Suppressor macrophage treated with lipopolysaccharide for 4 hours (primary cell): ENCODE results near the gene PDE6D.
A peak's percentile ranks its signal among the peaks of the same experiment; 100 is the strongest.

Experiments used
- DNase-seq: peaks from one replicate; pipeline ENCODE4 v3.0.0-alpha.2; 2020

PDE6D gene

DNA sequence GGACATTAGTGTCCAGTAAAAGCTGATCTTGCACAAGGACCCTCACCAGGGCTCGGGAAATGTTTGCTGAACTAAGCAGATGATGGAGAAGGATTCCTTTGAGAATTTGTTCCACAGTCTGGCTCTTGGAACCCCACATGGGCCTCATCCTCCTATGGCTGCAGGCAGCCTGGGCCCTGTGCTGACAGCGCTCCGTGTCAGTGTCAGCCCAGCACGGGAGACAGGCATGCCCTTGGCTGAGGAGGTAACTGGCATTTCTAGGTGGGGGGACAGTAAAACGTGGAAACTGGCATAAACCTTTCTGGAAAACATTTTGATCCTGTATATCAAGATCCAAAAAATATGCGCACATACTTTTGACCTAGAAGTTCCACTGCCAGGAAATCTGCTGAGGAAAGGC, 62.3 kb downstream of the PDE6D start:
- DNase-seq, result no peak

DNA sequence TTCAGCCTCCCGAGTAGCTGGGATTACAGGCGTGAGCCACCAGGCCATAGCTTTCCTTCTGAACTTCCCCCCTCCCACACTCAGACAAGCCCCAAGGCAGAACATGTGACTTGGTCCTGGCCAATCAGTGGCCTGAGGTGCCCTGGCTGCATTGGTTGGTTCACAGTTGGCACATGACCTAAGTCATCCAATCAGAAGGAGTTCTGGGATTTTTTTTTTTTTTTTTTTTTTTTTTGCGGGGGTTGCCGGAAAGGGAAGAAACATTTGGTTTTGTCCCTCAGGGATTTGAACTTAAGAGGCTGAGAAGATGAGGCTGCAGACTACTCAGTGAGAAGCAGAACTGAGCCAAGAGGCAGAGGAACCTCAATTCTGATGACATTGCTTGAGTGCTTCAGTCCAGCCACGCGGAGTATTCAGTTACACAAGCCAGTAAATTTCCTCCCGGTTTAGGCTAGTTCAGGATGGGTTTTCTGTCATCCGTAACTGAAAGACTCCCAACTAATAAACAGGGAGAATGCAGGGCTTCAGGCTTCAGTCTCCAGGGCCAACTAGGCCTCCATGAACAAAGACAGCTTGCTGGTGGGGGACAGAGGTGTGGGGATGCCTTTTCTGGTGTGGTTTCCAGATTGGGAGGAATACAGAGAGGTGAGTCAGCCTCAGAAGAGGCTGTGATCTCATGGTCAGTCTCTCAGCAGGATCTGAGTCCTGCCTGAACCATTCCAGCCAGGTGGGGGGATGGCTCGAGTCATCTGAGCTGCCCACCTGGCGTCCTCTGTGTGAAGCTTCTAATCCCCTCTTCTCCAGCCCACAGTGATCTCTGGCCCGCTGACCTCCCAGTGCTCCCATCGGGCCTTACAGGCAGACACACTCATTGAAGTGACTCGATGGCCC, 63.6 kb downstream of the PDE6D start:
- peak; percentile 89 for DNase-seq

DNA sequence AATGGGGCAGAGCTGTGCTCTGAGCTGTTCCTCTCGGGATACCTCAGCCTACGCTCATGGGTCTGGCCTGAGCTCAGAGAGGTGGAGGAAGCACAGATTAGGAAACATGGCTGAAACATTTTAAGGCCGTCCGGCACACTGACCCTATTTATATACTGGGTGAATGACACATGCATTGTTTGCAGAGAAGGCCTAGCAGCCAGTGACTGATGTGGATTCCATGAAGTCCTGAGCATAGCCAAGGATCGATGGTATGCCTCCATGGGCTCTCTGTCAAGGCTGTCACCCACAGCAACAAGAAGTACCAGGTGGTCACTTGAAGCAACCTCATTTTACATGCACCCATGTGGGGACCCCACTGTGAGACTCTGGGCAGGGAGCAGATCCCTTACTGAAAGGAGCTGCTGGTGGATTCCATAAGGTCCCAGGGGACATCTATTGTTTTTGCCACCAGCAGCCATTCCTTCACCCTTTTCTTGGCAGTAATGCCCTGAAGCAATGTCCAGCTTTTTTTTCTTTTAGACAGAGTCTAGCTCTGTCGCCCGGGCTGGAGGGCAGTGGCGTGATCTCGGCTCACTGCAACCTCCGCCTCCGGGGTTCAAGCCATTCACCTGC, 64.3 kb downstream of the PDE6D start:
- DNase-seq, result peak; percentile 12

GRCh38 chr2:231715988-231716616, 65.0 kb downstream of the PDE6D start:
- no peak for DNase-seq

- no peak for DNase-seq
These were observed 65.6 kb downstream of the PDE6D start for GRCh38 chr2:231715499-231715837.

- peak; percentile 79 for DNase-seq
These were observed 66.2 kb downstream of the PDE6D start for GRCh38 chr2:231714639-231715498.

GRCh38 chr2:231713730-231714638, 67.1 kb downstream of the PDE6D start:
- DNase-seq, result peak; percentile 93

DNA sequence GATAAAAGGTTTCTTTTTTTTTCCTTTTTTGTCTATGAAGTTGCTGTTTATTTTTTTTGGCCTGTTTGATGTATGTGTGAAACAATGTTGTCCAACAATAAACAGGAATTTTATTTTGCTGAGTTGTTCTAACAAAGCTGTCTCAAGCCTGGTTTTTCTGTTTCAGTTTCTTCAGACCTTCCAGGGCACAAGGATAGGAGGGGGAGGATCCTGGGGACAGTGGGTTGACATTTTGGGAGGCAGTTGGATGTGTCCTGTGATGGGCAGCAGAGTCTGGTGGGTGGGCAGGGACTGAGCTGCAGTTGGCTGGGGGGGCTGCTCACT, 67.7 kb downstream of the PDE6D start:
- peak; percentile 68 for DNase-seq

DNA sequence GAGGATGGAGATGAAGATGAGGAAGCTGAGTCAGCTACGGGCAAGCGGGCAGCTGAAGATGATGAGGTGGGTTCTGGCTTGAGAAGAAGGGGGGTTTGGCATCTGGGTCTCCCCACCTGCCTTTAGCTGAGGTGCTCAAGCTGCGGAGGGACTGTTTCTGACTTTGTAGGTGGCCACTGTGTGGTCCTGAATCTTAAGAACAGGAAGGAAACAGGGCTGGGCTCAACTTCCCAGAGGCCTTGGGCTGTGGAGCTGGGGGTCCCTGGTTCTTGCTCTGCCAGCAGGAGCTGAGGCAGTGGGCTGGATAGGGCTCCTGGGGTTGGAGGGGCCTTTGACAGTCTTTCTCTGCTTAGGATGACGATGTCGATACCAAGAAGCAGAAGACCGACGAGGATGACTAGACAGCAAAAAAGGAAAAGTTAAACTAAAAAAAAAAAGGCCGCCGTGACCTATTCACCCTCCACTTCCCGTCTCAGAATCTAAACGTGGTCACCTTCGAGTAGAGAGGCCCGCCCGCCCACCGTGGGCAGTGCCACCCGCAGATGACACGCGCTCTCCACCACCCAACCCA, 68.5 kb downstream of the PDE6D start:
- peak; percentile 56 for DNase-seq

GRCh38 chr2:231711677-231712450, 69.2 kb downstream of the PDE6D start:
- DNase-seq, result no peak

DNA sequence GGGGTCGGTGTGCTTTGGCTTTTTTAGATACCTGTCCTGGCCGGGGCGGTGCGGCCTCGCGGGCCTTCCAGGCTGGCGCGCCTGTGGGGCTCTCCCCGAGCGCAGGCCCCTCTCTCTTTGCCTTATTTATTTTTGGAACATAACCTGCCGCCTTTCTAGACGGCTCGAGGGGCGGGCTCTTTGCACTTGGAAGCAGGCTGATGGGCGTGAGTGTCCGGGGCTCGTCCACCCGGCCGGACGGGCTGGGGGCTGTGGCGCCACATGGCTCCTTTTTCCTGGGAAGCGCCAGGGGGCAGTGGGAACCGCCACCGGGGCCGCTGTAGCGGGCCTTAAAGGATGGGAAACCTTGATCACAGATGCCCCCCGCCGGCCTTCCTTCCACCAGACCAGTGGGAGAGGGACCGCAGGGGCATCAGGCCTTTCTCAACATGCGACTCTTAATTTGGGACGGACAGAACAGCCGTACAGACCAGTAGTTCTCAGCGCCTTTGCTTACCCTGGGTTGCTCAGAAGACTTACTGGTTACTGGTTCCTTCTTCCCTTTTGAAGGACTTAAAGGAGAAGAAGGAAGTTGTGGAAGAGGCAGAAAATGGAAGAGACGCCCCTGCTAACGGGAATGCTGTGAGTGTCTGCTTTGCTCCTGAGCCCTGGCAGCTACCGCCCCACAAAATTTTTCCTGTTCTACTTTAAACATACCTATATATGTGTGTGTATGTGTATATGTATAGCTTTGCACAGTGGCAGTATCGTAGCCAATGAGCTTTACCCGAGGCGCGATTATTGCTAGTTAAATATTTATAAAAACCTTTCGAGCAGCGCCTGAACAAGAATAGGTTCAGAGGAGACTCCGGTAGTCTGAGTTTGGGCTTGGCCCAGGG, 70.0 kb downstream of the PDE6D start:
- DNase-seq, result peak; percentile 64

- DNase-seq, result peak; percentile 96
These were observed 70.9 kb downstream of the PDE6D start for GRCh38 chr2:231709981-231710798.

DNA sequence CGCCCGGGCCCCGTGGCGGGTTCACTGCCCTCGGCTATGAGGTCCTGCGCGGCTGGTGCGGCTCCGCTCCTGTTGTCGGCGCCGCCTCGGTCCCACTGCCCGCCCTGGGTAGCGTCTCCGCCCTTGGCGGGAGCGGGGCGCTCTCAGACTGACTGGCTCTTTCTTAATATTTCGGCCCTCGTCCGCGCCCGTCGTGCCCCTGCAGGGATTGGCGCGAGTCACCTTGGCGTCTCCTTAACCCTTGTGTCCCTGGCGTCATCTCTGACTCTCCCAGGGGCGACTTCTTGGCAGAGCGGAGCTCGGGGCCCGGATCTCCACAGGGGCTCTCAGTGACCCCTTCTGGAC, 71.5 kb downstream of the PDE6D start:
- DNase-seq, result no peak

DNA sequence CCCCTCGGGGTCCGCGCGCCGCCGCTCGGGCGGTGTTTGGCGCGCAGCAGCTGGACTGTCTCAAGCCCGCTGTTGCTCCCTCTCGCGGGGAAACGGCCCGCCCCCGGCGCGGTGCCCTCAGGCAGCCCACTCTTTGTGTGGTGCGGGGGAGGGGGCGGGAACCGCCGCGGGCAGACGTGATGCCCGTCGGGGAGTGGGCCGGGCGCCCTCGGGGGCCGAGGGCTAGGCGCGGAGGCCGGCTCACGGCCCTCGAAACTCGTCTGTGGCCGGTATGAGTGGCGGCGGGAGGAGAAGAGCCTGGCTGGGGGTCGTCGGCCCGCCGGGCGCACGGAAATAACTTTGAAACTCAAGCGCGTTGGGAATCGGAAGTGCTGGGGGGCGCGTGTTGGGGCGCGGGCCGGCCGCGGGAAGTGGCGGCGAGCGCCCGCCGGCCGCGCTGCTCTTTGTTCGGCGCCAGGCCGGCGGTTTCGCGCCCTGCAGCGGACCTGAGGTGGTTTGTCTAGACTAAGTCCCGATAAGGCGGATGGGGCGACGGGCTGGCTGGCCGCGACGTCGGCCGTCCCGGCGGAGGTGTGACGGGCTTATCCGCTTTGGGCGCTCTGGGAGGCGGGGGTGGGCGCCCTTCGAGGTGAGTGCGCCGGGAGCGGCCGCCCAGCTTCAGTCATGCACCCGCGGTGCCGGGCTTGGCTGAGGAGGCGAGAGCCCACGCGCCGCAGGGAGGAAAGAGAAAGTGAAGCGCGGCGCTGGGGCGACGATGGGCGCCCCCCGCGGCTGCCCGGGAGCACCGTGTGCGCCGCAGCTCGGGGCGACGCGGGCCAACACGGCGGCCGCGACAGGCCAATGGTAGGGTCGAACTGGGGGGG, 72.1 kb downstream of the PDE6D start:
- DNase-seq, result peak; percentile 84

- DNase-seq, result peak; percentile 100
These were observed 72.9 kb downstream of the PDE6D start, which contains the start of gene PTMA for GRCh38 chr2:231707927-231708772. Gene PTMA (plus strand): TSS chr2:231708525. CDS start chr2:231708707, 182 bp downstream.

DNA sequence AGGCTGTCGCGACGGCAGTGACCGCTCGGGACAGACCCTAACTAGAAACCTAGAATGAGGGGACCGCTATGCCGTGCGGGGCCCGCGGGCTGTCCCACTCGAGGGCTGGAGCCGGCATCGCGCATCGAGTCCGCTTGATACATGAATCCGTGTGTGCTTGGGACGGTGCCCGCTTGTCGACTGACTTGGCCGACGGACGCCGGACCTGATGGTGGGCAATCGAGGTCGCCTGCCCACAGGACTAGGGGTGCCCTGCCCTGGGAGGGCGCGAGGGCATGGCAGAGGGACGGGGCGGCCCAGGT, 73.5 kb downstream of the PDE6D start:
- DNase-seq, result peak; percentile 41
